ENCODE measurements around the gene LCLAT1. TPM values are rescaled to one million over a fixed set of nuclear protein-coding genes. Genes with fewer than 3 reads are reported as not detected.

Gene LCLAT1
- total RNA-seq, 1 donor from 2014 or later = 18.8 TPM

DNA sequence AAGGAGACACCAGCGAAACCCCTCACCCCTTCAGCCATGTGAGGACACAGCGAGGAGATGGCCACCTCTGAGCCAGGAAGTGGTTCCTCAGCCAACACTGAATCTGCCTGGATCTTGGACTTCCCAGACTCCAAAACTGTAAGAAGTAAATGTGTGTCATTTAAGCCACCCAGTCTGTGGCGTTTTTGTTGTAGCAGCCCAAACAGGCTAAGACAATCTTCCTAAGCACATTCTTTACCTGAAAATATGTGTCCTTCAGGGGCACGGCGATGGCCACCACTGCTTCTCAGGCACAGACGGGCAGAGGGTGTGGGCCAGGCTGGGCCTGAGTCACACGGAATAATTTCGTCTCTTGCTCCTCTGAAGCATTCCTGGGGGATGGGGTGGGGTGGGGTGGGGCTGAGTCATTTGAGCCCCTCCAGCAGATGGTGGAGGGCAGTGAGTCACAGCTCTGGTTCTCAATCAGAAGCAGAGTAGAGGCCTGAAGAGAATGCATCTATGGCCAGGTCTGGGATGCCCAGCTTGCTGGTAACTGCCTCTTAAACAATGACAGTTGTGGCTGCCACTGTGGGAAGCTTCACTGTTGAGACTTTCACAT is 217.8 kb downstream of the LCLAT1 start:
- no peaks in the 10 kb centered on the region for H3K27me3 ChIP-seq (ENCODE audit: control insufficient read depth in 3 of 3, insufficient read depth in 3 of 3, low read length in 3 of 3)
- no peak overlapping the region for H3K4me3 ChIP-seq (ENCODE audit: low read length in 3 of 3)
- H3K36me3 ChIP-seq (ENCODE audit: control insufficient read depth in 3 of 3, insufficient read depth in 3 of 3, low read length in 3 of 3) = no peaks in the 10 kb centered on the region
- H3K9me3 ChIP-seq (ENCODE audit: control insufficient read depth in 3 of 3, low read length in 3 of 3) = no peaks in the 10 kb centered on the region
- no peak overlapping the region for H3K9ac ChIP-seq (ENCODE audit: low read depth in 1 of 3, low read length in 3 of 3)
- peaks cover 10 to 16% (median 14%) of the 10 kb centered on the region in 3 donors for H3K4me1 ChIP-seq (ENCODE audit: control insufficient read depth in 3 of 3, insufficient read depth in 3 of 3, low read length in 3 of 3)
- H3K27ac ChIP-seq (ENCODE audit: low read depth, low read length) = peak overlapping the region; percentile 70

DNA sequence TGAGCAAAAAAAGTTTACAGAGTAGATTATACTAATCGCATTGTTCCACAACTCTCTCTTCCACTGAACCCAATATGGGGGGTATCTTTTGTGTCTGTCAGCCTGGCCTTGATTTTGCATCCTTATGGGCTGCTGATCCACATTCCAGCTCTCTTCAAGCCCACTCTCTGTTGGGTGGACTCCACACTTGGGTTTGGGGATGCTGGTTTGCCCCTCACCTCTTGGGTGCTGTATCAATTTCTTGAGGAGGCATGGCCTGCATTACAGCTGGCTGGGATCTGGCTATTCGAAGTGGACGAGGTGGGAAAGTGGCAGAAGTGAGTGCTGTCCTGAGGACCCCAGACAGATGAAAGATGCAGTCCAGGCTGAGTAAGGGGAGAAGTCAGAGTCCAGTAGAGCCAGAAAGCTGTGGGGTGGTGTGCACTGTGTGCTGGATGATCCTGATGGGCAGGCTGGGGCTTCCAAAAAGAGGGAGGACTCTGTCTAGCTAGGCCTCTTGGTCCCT is 218.8 kb downstream of the LCLAT1 start:
- Histone ChIP-seq H3K4me1 (ENCODE audit: control insufficient read depth in 3 of 3, insufficient read depth in 3 of 3, low read length in 3 of 3) (peaks cover 10 to 14% (median 13%) of the 10 kb centered on the region in 3 donors), H3K27me3 (ENCODE audit: control insufficient read depth in 3 of 3, insufficient read depth in 3 of 3, low read length in 3 of 3) (no peaks in the 10 kb centered on the region), H3K9ac (ENCODE audit: low read depth in 1 of 3, low read length in 3 of 3) (no peak overlapping the region), H3K9me3 (ENCODE audit: control insufficient read depth in 3 of 3, low read length in 3 of 3) (no peaks in the 10 kb centered on the region), H3K4me3 (ENCODE audit: low read length in 3 of 3) (no peak overlapping the region), H3K27ac (ENCODE audit: low read depth, low read length) (peak overlapping the region; percentile 70), H3K36me3 (ENCODE audit: control insufficient read depth in 3 of 3, insufficient read depth in 3 of 3, low read length in 3 of 3) (no peaks in the 10 kb centered on the region)

DNA sequence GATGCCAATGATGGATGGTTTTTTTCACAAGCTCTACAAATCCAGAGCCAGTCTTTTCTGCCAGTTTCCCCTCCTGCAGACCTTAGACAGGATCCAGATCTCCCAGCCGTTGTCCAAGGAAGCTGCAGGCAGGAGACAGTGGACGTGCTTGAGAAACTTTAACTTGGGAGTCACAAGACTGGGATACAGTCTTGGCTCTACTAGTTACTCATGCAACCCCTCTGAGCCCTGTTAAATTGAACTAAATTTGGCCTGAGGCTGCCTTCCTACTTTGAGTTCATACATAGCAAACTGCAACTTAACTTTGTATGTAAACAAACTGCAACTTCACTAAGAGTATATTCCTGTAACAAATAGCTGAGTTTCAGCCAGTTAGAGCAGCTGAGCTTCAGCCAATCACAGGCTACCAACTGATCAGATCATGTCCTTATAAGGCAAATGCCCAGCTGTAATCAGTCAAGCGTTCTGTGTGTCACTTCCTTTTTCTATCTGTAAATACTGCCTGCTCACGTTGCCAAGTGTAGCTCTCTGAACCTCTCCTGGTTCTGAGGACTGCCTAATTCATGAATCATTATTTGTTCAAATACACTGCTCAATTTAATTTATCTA is 219.3 kb downstream of the LCLAT1 start:
- Histone ChIP-seq H3K9me3 (ENCODE audit: control insufficient read depth in 3 of 3, low read length in 3 of 3) (no peaks in the 10 kb centered on the region), H3K4me1 (ENCODE audit: control insufficient read depth in 3 of 3, insufficient read depth in 3 of 3, low read length in 3 of 3) (peaks cover 8 to 14% (median 8%) of the 10 kb centered on the region in 3 donors), H3K27ac (ENCODE audit: low read depth, low read length) (peak overlapping the region; percentile 70), H3K36me3 (ENCODE audit: control insufficient read depth in 3 of 3, insufficient read depth in 3 of 3, low read length in 3 of 3) (no peaks in the 10 kb centered on the region), H3K9ac (ENCODE audit: low read depth in 1 of 3, low read length in 3 of 3) (no peak overlapping the region), H3K4me3 (ENCODE audit: low read length in 3 of 3) (no peak overlapping the region), H3K27me3 (ENCODE audit: control insufficient read depth in 3 of 3, insufficient read depth in 3 of 3, low read length in 3 of 3) (no peaks in the 10 kb centered on the region)

DNA sequence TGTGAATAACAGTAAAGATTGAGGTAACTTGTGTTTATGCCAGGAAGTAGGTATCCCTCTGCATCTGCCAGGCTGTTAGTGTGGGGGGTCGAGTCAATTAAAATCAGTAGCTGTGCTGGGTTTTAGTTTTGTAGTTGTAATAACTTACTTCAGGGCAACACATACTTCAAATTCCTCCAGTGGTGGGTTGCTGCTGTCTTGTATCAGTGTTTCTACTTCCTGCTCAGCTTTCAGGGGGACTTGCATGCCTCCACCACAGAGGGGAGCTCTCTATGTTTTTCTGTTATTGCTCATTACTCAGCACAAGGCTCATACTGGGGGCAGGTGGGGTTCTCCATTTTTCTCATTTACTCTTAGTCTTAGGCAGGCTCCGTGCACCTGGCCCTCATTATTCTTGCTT is 223.4 kb downstream of the LCLAT1 start:
- no peak overlapping the region for H3K9ac ChIP-seq (ENCODE audit: low read depth in 1 of 3, low read length in 3 of 3)
- peaks cover 2 to 7% (median 3%) of the 10 kb centered on the region in 3 donors for H3K4me1 ChIP-seq (ENCODE audit: control insufficient read depth in 3 of 3, insufficient read depth in 3 of 3, low read length in 3 of 3)
- H3K27ac ChIP-seq (ENCODE audit: low read depth, low read length) = no peak overlapping the region

DNA sequence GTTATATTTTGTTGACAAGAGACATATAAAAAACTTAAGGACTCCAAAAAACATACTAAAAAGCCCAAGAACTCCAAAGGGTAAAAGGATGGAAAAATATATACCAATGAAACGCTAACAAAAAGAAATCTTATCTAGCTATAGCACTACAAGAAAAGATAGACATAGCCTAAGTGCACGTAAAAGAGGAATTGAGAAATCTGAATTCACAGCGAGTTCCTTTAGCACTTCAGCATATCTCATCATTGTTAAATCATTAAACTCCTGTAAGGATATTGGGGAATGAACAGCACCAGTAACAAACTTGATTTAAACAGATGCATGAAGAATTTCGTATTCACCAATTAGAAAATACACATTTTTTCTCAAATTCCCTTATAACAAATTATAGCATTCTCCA is 226.1 kb downstream of the LCLAT1 start:
- Histone ChIP-seq H3K4me1 (ENCODE audit: control insufficient read depth in 3 of 3, insufficient read depth in 3 of 3, low read length in 3 of 3) (no peaks in the 10 kb centered on the region), H3K36me3 (ENCODE audit: control insufficient read depth in 3 of 3, insufficient read depth in 3 of 3, low read length in 3 of 3) (no peaks in the 10 kb centered on the region), H3K9ac (ENCODE audit: low read depth in 1 of 3, low read length in 3 of 3) (no peak overlapping the region), H3K4me3 (ENCODE audit: low read length in 3 of 3) (no peak overlapping the region), H3K27me3 (ENCODE audit: control insufficient read depth in 3 of 3, insufficient read depth in 3 of 3, low read length in 3 of 3) (no peaks in the 10 kb centered on the region), H3K27ac (ENCODE audit: low read depth, low read length) (no peak overlapping the region), H3K9me3 (ENCODE audit: control insufficient read depth in 3 of 3, low read length in 3 of 3) (no peaks in the 10 kb centered on the region)

More for the DNA sequence above, 223.4 kb downstream of the LCLAT1 start:
- Histone ChIP-seq H3K9me3 (ENCODE audit: control insufficient read depth in 3 of 3, low read length in 3 of 3) (no peaks in the 10 kb centered on the region), H3K4me3 (ENCODE audit: low read length in 3 of 3) (no peak overlapping the region), H3K27me3 (ENCODE audit: control insufficient read depth in 3 of 3, insufficient read depth in 3 of 3, low read length in 3 of 3) (no peaks in the 10 kb centered on the region), H3K36me3 (ENCODE audit: control insufficient read depth in 3 of 3, insufficient read depth in 3 of 3, low read length in 3 of 3) (no peaks in the 10 kb centered on the region)

DNA sequence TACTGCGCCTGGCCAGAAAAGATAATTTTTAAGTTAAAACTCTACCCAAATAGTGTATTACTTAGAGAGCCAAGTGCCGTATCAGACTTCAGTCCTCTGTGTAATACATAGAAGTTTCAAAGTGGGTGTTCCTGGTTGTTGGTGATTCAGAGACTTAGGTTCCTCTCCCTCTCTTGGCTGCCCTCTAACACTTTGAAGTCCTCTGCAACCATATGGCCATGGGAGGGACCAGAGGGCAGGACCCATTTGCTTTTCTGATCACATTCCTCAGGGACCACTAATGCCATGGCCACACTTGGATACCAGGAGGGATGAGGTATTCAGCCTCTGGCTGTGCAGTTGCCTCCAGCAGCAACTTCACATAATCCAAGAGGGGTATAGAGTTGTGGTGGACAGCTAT is 228.7 kb downstream of the LCLAT1 start:
- Histone ChIP-seq H3K36me3 (ENCODE audit: control insufficient read depth in 3 of 3, insufficient read depth in 3 of 3, low read length in 3 of 3) (no peaks in the 10 kb centered on the region), H3K9me3 (ENCODE audit: control insufficient read depth in 3 of 3, low read length in 3 of 3) (no peaks in the 10 kb centered on the region), H3K27ac (ENCODE audit: low read depth, low read length) (no peak overlapping the region), H3K9ac (ENCODE audit: low read depth in 1 of 3, low read length in 3 of 3) (no peak overlapping the region), H3K27me3 (ENCODE audit: control insufficient read depth in 3 of 3, insufficient read depth in 3 of 3, low read length in 3 of 3) (no peaks in the 10 kb centered on the region), H3K4me3 (ENCODE audit: low read length in 3 of 3) (no peak overlapping the region), H3K4me1 (ENCODE audit: control insufficient read depth in 3 of 3, insufficient read depth in 3 of 3, low read length in 3 of 3) (no peaks in the 10 kb centered on the region)

DNA sequence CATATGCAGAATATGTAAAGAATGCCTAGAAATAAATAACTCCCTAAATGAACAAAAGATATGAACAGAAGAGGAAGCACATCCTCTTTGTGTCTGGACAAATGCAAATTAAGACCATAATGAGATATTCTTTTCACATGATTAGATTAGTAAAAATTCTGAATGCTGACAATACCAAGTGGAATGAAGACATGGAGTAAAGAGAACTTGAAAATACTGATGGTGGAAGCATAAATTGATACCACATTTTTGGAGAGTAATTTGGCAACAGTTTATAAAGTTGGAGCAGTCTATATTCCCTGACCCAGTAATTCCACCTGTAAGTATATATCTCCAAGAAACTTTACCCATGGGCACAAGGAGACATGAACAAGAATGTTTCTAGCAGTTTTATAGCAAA is 230.2 kb downstream of the LCLAT1 start:
- Histone ChIP-seq H3K27ac (ENCODE audit: low read depth, low read length) (no peak overlapping the region), H3K27me3 (ENCODE audit: control insufficient read depth in 3 of 3, insufficient read depth in 3 of 3, low read length in 3 of 3) (no peaks in the 10 kb centered on the region), H3K36me3 (ENCODE audit: control insufficient read depth in 3 of 3, insufficient read depth in 3 of 3, low read length in 3 of 3) (no peaks in the 10 kb centered on the region), H3K4me1 (ENCODE audit: control insufficient read depth in 3 of 3, insufficient read depth in 3 of 3, low read length in 3 of 3) (no peaks in the 10 kb centered on the region), H3K4me3 (ENCODE audit: low read length in 3 of 3) (no peak overlapping the region), H3K9me3 (ENCODE audit: control insufficient read depth in 3 of 3, low read length in 3 of 3) (no peaks in the 10 kb centered on the region), H3K9ac (ENCODE audit: low read depth in 1 of 3, low read length in 3 of 3) (no peak overlapping the region)

DNA sequence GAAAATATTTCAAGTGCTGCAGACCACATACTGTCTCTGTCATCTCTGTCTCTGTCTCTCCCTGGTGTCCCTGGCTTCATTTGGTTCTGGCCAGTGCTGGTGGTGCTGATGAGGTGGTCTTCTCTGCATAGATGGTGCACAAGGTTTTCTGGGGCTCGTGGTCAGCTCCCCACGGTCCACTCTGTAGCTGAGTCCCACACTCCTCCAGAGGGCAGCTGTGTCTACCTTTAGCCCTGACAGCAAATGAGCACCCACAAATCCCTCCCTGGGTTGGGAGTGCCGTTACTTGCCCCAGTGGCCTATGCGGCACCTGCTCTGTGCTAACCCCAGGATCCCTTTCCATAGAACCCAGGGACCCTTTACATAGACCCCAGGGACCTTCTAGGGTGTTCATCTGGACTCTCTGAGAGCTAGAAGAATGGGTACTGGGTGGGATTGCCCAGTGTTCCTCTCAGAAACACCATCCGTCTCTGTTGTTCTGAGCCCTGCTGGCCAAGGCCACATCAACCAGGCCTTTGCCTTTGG is 230.9 kb downstream of the LCLAT1 start:
- H3K27ac ChIP-seq (ENCODE audit: low read depth, low read length) = no peak overlapping the region
- no peaks in the 10 kb centered on the region for H3K4me1 ChIP-seq (ENCODE audit: control insufficient read depth in 3 of 3, insufficient read depth in 3 of 3, low read length in 3 of 3)
- H3K4me3 ChIP-seq (ENCODE audit: low read length in 3 of 3) = no peak overlapping the region
- no peaks in the 10 kb centered on the region for H3K27me3 ChIP-seq (ENCODE audit: control insufficient read depth in 3 of 3, insufficient read depth in 3 of 3, low read length in 3 of 3)
- H3K9me3 ChIP-seq (ENCODE audit: control insufficient read depth in 3 of 3, low read length in 3 of 3) = no peaks in the 10 kb centered on the region
- no peak overlapping the region for H3K9ac ChIP-seq (ENCODE audit: low read depth in 1 of 3, low read length in 3 of 3)
- no peaks in the 10 kb centered on the region for H3K36me3 ChIP-seq (ENCODE audit: control insufficient read depth in 3 of 3, insufficient read depth in 3 of 3, low read length in 3 of 3)

DNA sequence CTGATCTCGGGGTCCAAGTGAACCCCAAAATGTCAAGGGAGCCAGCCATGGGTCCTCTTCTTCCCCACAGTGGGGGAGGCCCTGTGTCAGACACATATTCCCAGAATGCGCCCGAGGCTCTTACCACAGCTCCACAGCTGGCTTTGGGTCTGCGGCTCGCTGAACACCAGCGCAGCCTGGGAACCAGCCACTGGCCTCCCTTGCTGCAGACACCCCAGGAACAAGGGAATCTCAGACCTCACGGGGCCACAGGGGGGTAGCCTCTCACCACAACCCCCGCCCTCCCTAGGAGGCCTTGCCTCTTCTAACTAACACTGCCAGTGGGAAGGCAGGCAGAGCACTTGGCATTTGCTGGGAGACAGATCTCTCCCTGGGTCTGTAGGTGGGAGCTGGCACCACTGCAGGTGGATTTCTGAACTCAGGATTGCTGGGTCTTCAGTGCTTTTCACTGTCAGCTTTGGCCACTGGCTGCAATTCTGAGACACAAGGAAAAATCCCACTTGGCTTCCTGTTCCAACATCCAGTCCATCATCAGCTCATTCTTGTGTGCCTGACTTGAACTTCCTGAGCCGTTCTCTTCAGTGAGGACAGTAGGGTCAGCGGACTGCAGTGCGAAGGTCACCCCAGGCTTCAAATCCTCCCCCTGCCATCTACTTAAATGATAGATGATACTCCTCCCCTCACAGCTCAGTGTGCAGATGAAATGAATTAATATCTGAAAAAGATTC is 231.5 kb downstream of the LCLAT1 start:
- no peak overlapping the region for H3K9ac ChIP-seq (ENCODE audit: low read depth in 1 of 3, low read length in 3 of 3)
- no peaks in the 10 kb centered on the region for H3K36me3 ChIP-seq (ENCODE audit: control insufficient read depth in 3 of 3, insufficient read depth in 3 of 3, low read length in 3 of 3)
- H3K27me3 ChIP-seq (ENCODE audit: control insufficient read depth in 3 of 3, insufficient read depth in 3 of 3, low read length in 3 of 3) = no peaks in the 10 kb centered on the region
- no peaks in the 10 kb centered on the region for H3K4me1 ChIP-seq (ENCODE audit: control insufficient read depth in 3 of 3, insufficient read depth in 3 of 3, low read length in 3 of 3)
- no peak overlapping the region for H3K4me3 ChIP-seq (ENCODE audit: low read length in 3 of 3)
- H3K9me3 ChIP-seq (ENCODE audit: control insufficient read depth in 3 of 3, low read length in 3 of 3) = no peaks in the 10 kb centered on the region
- H3K27ac ChIP-seq (ENCODE audit: low read depth, low read length) = no peak overlapping the region
